Breast epithelium (tissue), 4 donors: ENCODE measurements around the gene PERP. TPM values are rescaled to one million over a fixed set of nuclear protein-coding genes. Genes with fewer than 3 reads are reported as not detected.
"Not testable (repeated sequence)": the region's sequence is repeated elsewhere in the genome, so short reads cannot be mapped to it uniquely, and the experiment has no call there.

Source experiments
- DNase-seq, 2 donors: peaks; one replicate each; pipeline ENCODE4 v3.0.0-alpha.2; 2019; ENCODE audit warnings: low spot score in 2 of 2
- H3K27ac ChIP-seq, 2 donors: fragments of 200-600 bp; sonication (generic) in 1 of 2; one replicate each; pipeline ENCODE4 v1.5.1; 2016 to 2019; ENCODE audit warnings: mild to moderate bottlenecking in 1 of 2
- H3K27me3 ChIP-seq, 2 donors: fragments of 200-600 bp; sonication (generic) in 1 of 2; one replicate each; pipeline versions ENCODE4 v1.5.1 to v1.6.0; 2017 to 2019; ENCODE audit warnings: control low read depth in 1 of 2, mild to moderate bottlenecking in 1 of 2
- H3K36me3 ChIP-seq: fragments of 200-600 bp; one replicate; pipeline ENCODE4 v1.5.1; 2019
- H3K4me1 ChIP-seq, 2 donors: fragments of 200-600 bp; sonication (generic); one replicate each; pipeline ENCODE4 v1.5.1; 2016 to 2019; ENCODE audit warnings: control low read depth in 1 of 2
- H3K4me3 ChIP-seq, 3 donors: fragments of 200-600 bp; sonication (generic); 1 replicate in 2 of 3; 2 replicates in 1 of 3; pipeline ENCODE4 v1.5.1; 2016 to 2019; ENCODE audit warnings: mild to moderate bottlenecking in 3 of 3, moderate library complexity in 2 of 3
- H3K9me3 ChIP-seq, 2 donors: fragments of 200-600 bp; sonication (generic) in 1 of 2; one replicate each; pipeline ENCODE4 v1.5.1; 2016 to 2019; ENCODE audit warnings: control low read depth in 1 of 2
- POLR2A ChIP-seq: fragments of 450-650 bp; IDR thresholded peaks from one replicate; pipeline ENCODE4 v1.6.1; 2016; ENCODE audit warnings: antibody characterized with exemption, mild to moderate bottlenecking, moderate library complexity
- POLR2AphosphoS5 ChIP-seq, 3 donors: sonication (generic); formaldehyde crosslinking; IDR thresholded peaks; one replicate each; pipeline ENCODE4 v1.6.1; 2017; ENCODE audit warnings: antibody characterized with exemption in 3 of 3
- intact Hi-C: fragments of 100-400 bp; cut with DNase I; formaldehyde crosslinking; loops from one replicate; pipeline ENCODE4 v1.15.1; 2023; ENCODE audit warnings: low total_unique reads
- total RNA-seq, 3 donors: library from RNA; depleted of rRNA; stranded (reverse); fragments of >200 nt; gene quantifications; one replicate each; pipeline ENCODE4 v1.1.0, GENCODE V29; 2016
- TF ChIP-seq, protein P1 (sequence below), 3 donors: fragments of 450-650 bp; IDR thresholded peaks; one replicate each; pipeline ENCODE4 v1.5.1; 2016 to 2017; ENCODE audit warnings: antibody characterized with exemption in 3 of 3, mild to moderate bottlenecking in 3 of 3, moderate library complexity in 3 of 3

The PERP gene
- total RNA-seq, 3 donors from 2014 or later = 62.9 to 176 (median 82.3) TPM

GRCh38 chr6:138129190-138129589 is 22.0 kb upstream of the PERP start:
- Histone ChIP-seq H3K27ac (no peak overlapping the region), H3K9me3 (no peaks in the 10 kb centered on the region), H3K4me3 (no peak overlapping the region), H3K4me1 (no peaks in the 10 kb centered on the region), H3K36me3 (no peaks in the 10 kb centered on the region), H3K27me3 (no peaks in the 10 kb centered on the region)
- intact Hi-C loops = no loop called here
- TF ChIP-seq, protein P1, sequence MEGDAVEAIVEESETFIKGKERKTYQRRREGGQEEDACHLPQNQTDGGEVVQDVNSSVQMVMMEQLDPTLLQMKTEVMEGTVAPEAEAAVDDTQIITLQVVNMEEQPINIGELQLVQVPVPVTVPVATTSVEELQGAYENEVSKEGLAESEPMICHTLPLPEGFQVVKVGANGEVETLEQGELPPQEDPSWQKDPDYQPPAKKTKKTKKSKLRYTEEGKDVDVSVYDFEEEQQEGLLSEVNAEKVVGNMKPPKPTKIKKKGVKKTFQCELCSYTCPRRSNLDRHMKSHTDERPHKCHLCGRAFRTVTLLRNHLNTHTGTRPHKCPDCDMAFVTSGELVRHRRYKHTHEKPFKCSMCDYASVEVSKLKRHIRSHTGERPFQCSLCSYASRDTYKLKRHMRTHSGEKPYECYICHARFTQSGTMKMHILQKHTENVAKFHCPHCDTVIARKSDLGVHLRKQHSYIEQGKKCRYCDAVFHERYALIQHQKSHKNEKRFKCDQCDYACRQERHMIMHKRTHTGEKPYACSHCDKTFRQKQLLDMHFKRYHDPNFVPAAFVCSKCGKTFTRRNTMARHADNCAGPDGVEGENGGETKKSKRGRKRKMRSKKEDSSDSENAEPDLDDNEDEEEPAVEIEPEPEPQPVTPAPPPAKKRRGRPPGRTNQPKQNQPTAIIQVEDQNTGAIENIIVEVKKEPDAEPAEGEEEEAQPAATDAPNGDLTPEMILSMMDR (IDR thresholded peaks at IDR 0.05) = no peak
- TF ChIP-seq POLR2A (no peak), POLR2AphosphoS5 (IDR thresholded peaks at IDR 0.05) (no peak)
- DNase-seq = no peak

- intact Hi-C loops = no loop called here
- H3K9me3 ChIP-seq = no peaks in the 10 kb centered on the region
- H3K27ac ChIP-seq = no peak overlapping the region
- no peak overlapping the region for H3K4me3 ChIP-seq
- no peaks in the 10 kb centered on the region for H3K36me3 ChIP-seq
- DNase-seq = no peak
- TF ChIP-seq, protein P1 (IDR thresholded peaks at IDR 0.05) = no peak
- TF ChIP-seq POLR2AphosphoS5 (IDR thresholded peaks at IDR 0.05) (no peak), POLR2A (no peak)
- no peaks in the 10 kb centered on the region for H3K27me3 ChIP-seq
- no peaks in the 10 kb centered on the region for H3K4me1 ChIP-seq
Measured at GRCh38 chr6:138128096-138128495, 20.9 kb upstream of the PERP start.

- Histone ChIP-seq H3K9me3 (no peaks in the 10 kb centered on the region), H3K4me1 (no peaks in the 10 kb centered on the region), H3K4me3 (no peak overlapping the region), H3K27ac (no peak overlapping the region), H3K27me3 (no peaks in the 10 kb centered on the region), H3K36me3 (no peaks in the 10 kb centered on the region)
- TF ChIP-seq POLR2A = no peak
- TF ChIP-seq POLR2AphosphoS5 (IDR thresholded peaks at IDR 0.05) = no peak
- TF ChIP-seq, protein P1 (IDR thresholded peaks at IDR 0.05) = no peak
- no peak for DNase-seq
- intact Hi-C loops = no loop called here
Measured at GRCh38 chr6:138124096-138124495, 16.9 kb upstream of the PERP start.

GRCh38 chr6:138119976-138120375 is 12.8 kb upstream of the PERP start:
- Histone ChIP-seq H3K27ac (no peak overlapping the region), H3K9me3 (no peaks in the 10 kb centered on the region), H3K36me3 (no peaks in the 10 kb centered on the region), H3K4me3 (no peak overlapping the region), H3K27me3 (no peaks in the 10 kb centered on the region), H3K4me1 (no peaks in the 10 kb centered on the region)
- DNase-seq = no peak
- TF ChIP-seq, protein P1 (IDR thresholded peaks at IDR 0.05) = no peak
- no peak for TF ChIP-seq POLR2AphosphoS5 (IDR thresholded peaks at IDR 0.05)
- no peak for TF ChIP-seq POLR2A
- intact Hi-C loops = no loop called here

- H3K4me3 ChIP-seq, H3K4me1 ChIP-seq, intact Hi-C loops, H3K9me3 ChIP-seq, H3K27ac ChIP-seq, H3K36me3 ChIP-seq, H3K27me3 ChIP-seq, DNase-seq: not testable (repeated sequence)
Measured at GRCh38 chr6:138119229-138119628, 12.0 kb upstream of the PERP start.

- intact Hi-C loops = no loop called here
- no peak overlapping the region for H3K4me3 ChIP-seq
Measured at GRCh38 chr6:138117376-138117914, 10.2 kb upstream of the PERP start.

More at GRCh38 chr6:138117376-138117914, 10.2 kb upstream of the PERP start:
- TF ChIP-seq POLR2A (no peak), POLR2AphosphoS5 (IDR thresholded peaks at IDR 0.05) (no peak)
- TF ChIP-seq, protein P1 (IDR thresholded peaks at IDR 0.05) = no peak
- Histone ChIP-seq H3K27me3 (no peaks in the 10 kb centered on the region), H3K36me3 (no peaks in the 10 kb centered on the region), H3K9me3 (no peaks in the 10 kb centered on the region), H3K4me1 (no peaks in the 10 kb centered on the region), H3K27ac (no peak overlapping the region)
- no peak for DNase-seq
